HepG2 (cell line): ENCODE measurements around the gene NCBP3. TPM values are rescaled to one million over a fixed set of nuclear protein-coding genes. Genes with fewer than 3 reads are reported as not detected.
A peak's percentile ranks its signal among the peaks of the same experiment; 100 is the strongest.

Source experiments
- AGO2 ChIP-seq: fragments of 200-400 bp; formaldehyde crosslinking; optimal IDR thresholded peaks from 2 replicates; pipeline ENCODE3; 2017; ENCODE audit warnings: mild to moderate bottlenecking, low read depth, low read length, moderate library complexity
- DNMT1 ChIP-seq: sonication (generic); formaldehyde crosslinking; IDR thresholded peaks from 2 replicates; pipeline ENCODE4 v1.5.1; 2020; ENCODE audit warnings: mild to moderate bottlenecking, missing genetic modification reagents
- HHEX ChIP-seq: IDR thresholded peaks from 2 replicates; pipeline ENCODE4 v1.6.1; 2016; ENCODE audit warnings: control low read depth
- KDM2A ChIP-seq: sonication (generic); formaldehyde crosslinking; IDR thresholded peaks from 2 replicates; pipeline ENCODE4 v1.4.0; 2020; ENCODE audit warnings: low read depth, missing genetic modification reagents, borderline replicate concordance
- KLF16 ChIP-seq, 2 experiments: sonication (generic) in 1 of 2; formaldehyde crosslinking in 1 of 2; IDR thresholded peaks; 2 replicates each; pipeline versions ENCODE4 v1.6.1 to v1.8.0; 2016 to 2023; ENCODE audit warnings: missing genetic modification reagents in 2 of 2, missing compliant biosample characterization in 1 of 2
- MAFG ChIP-seq: sonication (generic); formaldehyde crosslinking; IDR thresholded peaks from 2 replicates; pipeline ENCODE4 v1.5.1; 2020; ENCODE audit warnings: mild to moderate bottlenecking, missing genetic modification reagents
- MED13 ChIP-seq: sonication (generic); formaldehyde crosslinking; IDR thresholded peaks from 2 replicates; pipeline ENCODE4 v1.5.0; 2020; ENCODE audit warnings: missing genetic modification reagents
- MTF2 ChIP-seq: sonication (generic); formaldehyde crosslinking; IDR thresholded peaks from 2 replicates; pipeline ENCODE4 v1.5.0; 2020; ENCODE audit warnings: missing genetic modification reagents, borderline replicate concordance
- MYPOP ChIP-seq: sonication (generic); formaldehyde crosslinking; IDR thresholded peaks from 2 replicates; pipeline ENCODE4 v1.8.1; 2023; ENCODE audit warnings: mild to moderate bottlenecking, moderate library complexity, missing genetic modification reagents
- RFX1 ChIP-seq: fragments of 450-650 bp; IDR thresholded peaks from 2 replicates; pipeline ENCODE4 v1.6.1; 2017
- ZMYM4 ChIP-seq: sonication (generic); formaldehyde crosslinking; IDR thresholded peaks from 2 replicates; pipeline ENCODE4 v1.8.1; 2023; ENCODE audit warnings: mild to moderate bottlenecking, missing genetic modification reagents
- ZNF556 ChIP-seq: sonication (generic); formaldehyde crosslinking; IDR thresholded peaks from 2 replicates; pipeline ENCODE4 v1.4.0; 2020; ENCODE audit warnings: mild to moderate bottlenecking, missing genetic modification reagents, borderline replicate concordance
- ZNF567 ChIP-seq: sonication (generic); formaldehyde crosslinking; IDR thresholded peaks from 2 replicates; pipeline ENCODE4 v1.8.1; 2023; ENCODE audit warnings: mild to moderate bottlenecking, missing genetic modification reagents, borderline replicate concordance
- ZNF703 ChIP-seq: sonication (generic); formaldehyde crosslinking; IDR thresholded peaks from 2 replicates; pipeline ENCODE4 v1.5.1; 2020; ENCODE audit warnings: missing genetic modification reagents, mild to moderate bottlenecking, moderate library complexity, borderline replicate concordance
- polyA plus RNA-seq, 8 experiments: library from polyadenylated mRNA; depleted of rRNA in 3 of 8; stranded (reverse) in 7 of 8; unstranded in 1 of 8; fragments of >200 nt; fragmentation: Illumina TruSeq in 4 of 8; extraction: Trizol in 4 of 8; gene quantifications; 2 replicates each; pipeline versions ENCODE4 v1.2.1 to v1.2.3, GENCODE V29; 2011 to 2016; ENCODE audit warnings: low read depth in 4 of 8, missing spikeins in 1 of 8, mixed read lengths in 1 of 8; ENCODE audit not compliant: insufficient read depth in 1 of 8
- total RNA-seq, 5 experiments: library from RNA; depleted of rRNA; stranded (reverse); fragments of >200 nt; fragmentation: Illumina TruSeq; extraction: Trizol; gene quantifications; 2 replicates each; pipeline ENCODE4 v1.2.3, GENCODE V29; 2016; ENCODE audit warnings: low read depth in 1 of 5
- TF ChIP-seq, protein P1 (sequence below): sonication (generic); formaldehyde crosslinking; IDR thresholded peaks from 2 replicates; pipeline ENCODE4 v1.4.0; 2020; ENCODE audit warnings: mild to moderate bottlenecking, missing genetic modification reagents
- TF ChIP-seq, protein P2 (sequence below): sonication (generic); formaldehyde crosslinking; IDR thresholded peaks from 2 replicates; pipeline ENCODE4 v1.4.0; 2020; ENCODE audit warnings: missing genetic modification reagents
- TF ChIP-seq, protein P3 (sequence below): IDR thresholded peaks from 2 replicates; pipeline ENCODE4 v1.6.1; 2016; ENCODE audit warnings: low read depth
- TF ChIP-seq, protein P4 (sequence below): IDR thresholded peaks from 2 replicates; pipeline ENCODE4 v1.6.1; 2016

Gene NCBP3
- total and polyA plus RNA-seq, 2 of the 13 experiments (the other 11 are each of a cell fraction or from before 2014, with no cell fraction given) = 19.5 to 24.8 TPM

DNA sequence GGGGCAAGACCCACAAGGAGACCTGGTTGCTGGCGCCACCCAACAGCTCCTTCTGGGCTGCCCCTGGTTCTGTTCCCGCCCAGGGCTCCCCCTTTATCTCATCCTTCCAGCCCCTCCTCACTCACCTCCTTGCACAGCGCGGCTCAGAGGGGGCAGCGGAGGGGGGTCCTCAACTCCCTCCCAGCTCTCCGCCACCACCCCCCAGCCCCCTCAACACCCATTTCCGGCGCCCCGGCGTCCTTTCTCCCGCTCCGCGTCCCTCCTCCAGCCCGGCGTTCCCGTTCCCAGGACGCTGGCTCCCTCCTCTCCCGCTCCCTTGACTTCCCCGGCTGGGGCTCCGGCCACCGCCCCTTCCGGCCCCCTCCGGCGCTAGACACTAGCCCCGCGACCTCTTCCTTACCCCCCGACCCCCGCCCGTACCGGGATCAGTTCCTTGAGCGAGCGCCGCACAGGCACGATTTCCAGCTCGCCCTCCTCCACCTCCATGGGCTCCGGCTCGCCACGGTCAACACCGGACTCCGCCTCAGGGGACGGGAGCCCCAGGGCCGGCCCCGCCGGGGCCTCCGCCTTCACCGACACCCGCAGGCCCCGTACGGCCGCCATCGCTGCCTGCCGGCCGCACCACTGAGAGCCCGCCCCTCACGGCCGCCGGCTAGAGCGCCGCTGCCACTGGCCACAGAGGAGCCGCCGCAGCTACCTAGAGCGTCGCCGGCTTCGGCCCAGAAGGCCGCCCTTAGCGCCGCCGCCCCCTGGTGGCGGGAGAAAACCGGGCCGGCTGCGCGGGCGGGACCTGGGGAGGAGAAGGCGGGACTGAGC, at the start of gene NCBP3 (continued):
- TF ChIP-seq MED13 (CRISPR knock-in tag) = peak; percentile 66; the same call in 1 of the 2 replicates
- peak; percentile 53; the same call in 1 of the 2 replicates for TF ChIP-seq MTF2 (CRISPR knock-in tag)
- no peak for TF ChIP-seq RFX1
- TF ChIP-seq KDM2A (CRISPR knock-in tag) = peak; percentile 92
- peak; percentile 69 for TF ChIP-seq AGO2
- 0 out of 2 replicates have a peak, but pooled peaks have one; percentile 4 for TF ChIP-seq HHEX (CRISPR knock-in tag)
- peak; percentile 96; the same call in 1 of the 2 replicates for TF ChIP-seq ZNF556
- TF ChIP-seq, protein P1, sequence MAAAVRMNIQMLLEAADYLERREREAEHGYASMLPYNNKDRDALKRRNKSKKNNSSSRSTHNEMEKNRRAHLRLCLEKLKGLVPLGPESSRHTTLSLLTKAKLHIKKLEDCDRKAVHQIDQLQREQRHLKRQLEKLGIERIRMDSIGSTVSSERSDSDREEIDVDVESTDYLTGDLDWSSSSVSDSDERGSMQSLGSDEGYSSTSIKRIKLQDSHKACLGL (CRISPR knock-in tag) = peak; percentile 73
- TF ChIP-seq, protein P2, sequence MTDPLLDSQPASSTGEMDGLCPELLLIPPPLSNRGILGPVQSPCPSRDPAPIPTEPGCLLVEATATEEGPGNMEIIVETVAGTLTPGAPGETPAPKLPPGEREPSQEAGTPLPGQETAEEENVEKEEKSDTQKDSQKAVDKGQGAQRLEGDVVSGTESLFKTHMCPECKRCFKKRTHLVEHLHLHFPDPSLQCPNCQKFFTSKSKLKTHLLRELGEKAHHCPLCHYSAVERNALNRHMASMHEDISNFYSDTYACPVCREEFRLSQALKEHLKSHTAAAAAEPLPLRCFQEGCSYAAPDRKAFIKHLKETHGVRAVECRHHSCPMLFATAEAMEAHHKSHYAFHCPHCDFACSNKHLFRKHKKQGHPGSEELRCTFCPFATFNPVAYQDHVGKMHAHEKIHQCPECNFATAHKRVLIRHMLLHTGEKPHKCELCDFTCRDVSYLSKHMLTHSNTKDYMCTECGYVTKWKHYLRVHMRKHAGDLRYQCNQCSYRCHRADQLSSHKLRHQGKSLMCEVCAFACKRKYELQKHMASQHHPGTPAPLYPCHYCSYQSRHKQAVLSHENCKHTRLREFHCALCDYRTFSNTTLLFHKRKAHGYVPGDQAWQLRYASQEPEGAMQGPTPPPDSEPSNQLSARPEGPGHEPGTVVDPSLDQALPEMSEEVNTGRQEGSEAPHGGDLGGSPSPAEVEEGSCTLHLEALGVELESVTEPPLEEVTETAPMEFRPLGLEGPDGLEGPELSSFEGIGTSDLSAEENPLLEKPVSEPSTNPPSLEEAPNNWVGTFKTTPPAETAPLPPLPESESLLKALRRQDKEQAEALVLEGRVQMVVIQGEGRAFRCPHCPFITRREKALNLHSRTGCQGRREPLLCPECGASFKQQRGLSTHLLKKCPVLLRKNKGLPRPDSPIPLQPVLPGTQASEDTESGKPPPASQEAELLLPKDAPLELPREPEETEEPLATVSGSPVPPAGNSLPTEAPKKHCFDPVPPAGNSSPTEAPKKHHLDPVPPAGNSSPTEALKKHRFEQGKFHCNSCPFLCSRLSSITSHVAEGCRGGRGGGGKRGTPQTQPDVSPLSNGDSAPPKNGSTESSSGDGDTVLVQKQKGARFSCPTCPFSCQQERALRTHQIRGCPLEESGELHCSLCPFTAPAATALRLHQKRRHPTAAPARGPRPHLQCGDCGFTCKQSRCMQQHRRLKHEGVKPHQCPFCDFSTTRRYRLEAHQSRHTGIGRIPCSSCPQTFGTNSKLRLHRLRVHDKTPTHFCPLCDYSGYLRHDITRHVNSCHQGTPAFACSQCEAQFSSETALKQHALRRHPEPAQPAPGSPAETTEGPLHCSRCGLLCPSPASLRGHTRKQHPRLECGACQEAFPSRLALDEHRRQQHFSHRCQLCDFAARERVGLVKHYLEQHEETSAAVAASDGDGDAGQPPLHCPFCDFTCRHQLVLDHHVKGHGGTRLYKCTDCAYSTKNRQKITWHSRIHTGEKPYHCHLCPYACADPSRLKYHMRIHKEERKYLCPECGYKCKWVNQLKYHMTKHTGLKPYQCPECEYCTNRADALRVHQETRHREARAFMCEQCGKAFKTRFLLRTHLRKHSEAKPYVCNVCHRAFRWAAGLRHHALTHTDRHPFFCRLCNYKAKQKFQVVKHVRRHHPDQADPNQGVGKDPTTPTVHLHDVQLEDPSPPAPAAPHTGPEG (CRISPR knock-in tag) = no peak
- TF ChIP-seq KLF16 (CRISPR knock-in tag; IDR thresholded peaks at IDR 0.05) = peak in 1 of 2 experiments; percentile 85; a peak in 2 of 4 replicates
- TF ChIP-seq MYPOP = peak; percentile 93
- no peak for TF ChIP-seq ZNF567 (CRISPR knock-in tag)
- TF ChIP-seq, protein P3, sequence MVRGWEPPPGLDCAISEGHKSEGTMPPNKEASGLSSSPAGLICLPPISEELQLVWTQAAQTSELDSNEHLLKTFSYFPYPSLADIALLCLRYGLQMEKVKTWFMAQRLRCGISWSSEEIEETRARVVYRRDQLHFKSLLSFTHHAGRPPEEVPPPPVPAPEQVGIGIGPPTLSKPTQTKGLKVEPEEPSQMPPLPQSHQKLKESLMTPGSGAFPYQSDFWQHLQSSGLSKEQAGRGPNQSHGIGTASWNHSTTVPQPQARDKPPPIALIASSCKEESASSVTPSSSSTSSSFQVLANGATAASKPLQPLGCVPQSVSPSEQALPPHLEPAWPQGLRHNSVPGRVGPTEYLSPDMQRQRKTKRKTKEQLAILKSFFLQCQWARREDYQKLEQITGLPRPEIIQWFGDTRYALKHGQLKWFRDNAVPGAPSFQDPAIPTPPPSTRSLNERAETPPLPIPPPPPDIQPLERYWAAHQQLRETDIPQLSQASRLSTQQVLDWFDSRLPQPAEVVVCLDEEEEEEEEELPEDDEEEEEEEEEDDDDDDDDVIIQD = peak; percentile 67; the same call in 1 of the 2 replicates
- TF ChIP-seq MAFG (CRISPR knock-in tag) = no peak; the same call in 1 of the 2 replicates
- TF ChIP-seq ZMYM4 (CRISPR knock-in tag) = peak; percentile 98
- no peak for TF ChIP-seq DNMT1
- peak; percentile 89; the same call in 1 of the 2 replicates for TF ChIP-seq ZNF703
- TF ChIP-seq, protein P4, sequence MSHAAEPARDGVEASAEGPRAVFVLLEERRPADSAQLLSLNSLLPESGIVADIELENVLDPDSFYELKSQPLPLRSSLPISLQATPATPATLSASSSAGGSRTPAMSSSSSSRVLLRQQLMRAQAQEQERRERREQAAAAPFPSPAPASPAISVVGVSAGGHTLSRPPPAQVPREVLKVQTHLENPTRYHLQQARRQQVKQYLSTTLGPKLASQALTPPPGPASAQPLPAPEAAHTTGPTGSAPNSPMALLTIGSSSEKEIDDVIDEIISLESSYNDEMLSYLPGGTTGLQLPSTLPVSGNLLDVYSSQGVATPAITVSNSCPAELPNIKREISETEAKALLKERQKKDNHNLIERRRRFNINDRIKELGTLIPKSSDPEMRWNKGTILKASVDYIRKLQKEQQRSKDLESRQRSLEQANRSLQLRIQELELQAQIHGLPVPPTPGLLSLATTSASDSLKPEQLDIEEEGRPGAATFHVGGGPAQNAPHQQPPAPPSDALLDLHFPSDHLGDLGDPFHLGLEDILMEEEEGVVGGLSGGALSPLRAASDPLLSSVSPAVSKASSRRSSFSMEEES (CRISPR knock-in tag) = no peak
